HG03139 (cell line): ENCODE measurements around the gene ZXDC.

ENCODE experiments used
- ATAC-seq: cut with Tn5 transposase; IDR thresholded peaks from one replicate; pipeline ENCODE4 v1.9.1; 2021; ENCODE audit not compliant: unreplicated experiment

ZXDC gene

GRCh38 chr3:126476166-126477060 is 722 bp upstream of the ZXDC start:
- ATAC-seq = peak; percentile 16

DNA sequence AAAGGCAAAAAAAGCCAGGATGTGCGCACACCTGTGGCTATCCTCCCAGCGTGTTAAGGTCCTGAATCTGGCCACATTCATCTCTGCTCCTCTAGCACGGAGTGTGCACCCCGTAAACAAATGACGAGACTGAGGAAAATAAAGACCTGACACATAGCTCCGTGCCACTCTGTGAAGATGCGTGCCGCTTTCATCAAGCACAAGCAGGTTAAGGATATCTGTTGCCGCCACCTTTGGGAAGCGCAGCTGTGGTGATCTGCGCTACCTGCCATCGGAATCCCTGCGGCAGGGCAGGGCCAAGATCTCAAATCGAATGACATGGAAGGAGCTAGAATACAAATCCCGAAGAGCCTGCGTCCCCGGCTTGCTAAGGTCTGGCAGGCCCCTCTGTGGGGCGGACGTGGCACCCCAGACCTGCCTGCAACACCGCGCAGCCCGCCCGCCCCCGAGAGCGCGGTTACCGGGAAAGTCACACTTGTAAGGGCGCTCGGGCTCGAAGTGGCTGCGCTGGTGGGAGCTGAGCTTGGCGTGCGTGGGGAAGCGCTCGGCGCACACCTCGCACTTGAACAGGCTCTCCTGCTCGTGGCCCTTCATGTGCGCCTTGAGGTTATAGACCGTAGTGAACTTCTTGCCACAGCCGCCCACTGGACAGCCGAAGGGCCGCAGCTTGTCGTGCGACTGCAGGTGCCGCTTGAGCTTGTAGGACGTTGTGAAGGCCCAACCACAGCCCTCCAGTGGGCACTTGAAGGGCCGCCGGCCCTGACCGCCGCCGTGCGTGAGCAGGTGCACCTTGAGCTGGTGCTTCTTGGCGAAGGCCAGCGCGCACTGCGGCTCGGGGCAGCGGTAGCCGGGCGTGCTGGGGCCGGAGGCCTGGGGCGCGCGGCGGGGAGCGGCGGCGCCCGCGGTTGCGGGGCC is 936 bp downstream of the ZXDC start:
- peak; percentile 23 for ATAC-seq

DNA sequence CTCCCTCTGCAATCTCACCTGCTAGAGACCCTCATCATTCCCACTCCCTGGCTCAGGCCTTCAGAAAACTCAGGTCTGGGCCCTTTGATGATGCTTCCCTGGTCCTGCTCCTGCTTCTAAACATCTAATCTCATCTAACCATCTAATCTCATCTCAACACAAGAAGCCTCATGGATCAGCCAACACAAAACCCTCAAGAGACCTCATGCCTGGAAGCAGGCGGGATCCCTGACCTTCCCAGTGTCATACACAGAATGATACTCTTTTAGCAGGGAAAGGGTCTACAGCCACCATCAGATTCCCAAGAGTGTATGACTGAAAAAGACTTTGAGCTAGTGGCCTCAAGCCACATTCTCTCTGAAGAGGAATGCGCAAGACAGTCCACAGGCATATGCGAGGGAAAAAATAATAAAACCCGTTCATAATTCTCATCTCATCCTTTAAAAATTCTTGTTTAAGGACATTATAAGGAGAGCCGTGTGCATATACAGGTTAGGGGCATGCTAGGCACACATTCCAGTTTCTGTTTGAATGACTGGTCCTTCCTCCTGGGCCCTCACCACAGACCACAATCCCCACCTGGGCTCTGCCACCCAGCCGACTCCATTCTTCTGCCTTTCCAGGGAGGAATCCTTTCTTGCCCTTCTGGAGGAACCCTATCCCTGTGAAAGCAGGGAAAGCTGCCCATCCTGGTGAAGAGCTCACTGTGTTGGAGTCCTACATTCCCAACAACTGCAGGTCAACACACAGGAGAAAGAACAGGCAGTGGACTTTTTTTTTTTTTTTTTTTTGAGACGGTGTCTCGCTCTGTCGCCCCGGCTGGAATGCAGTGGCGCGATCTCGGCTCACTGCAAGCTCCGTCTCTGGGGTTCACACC is 2.2 kb downstream of the ZXDC start:
- no peak for ATAC-seq

DNA sequence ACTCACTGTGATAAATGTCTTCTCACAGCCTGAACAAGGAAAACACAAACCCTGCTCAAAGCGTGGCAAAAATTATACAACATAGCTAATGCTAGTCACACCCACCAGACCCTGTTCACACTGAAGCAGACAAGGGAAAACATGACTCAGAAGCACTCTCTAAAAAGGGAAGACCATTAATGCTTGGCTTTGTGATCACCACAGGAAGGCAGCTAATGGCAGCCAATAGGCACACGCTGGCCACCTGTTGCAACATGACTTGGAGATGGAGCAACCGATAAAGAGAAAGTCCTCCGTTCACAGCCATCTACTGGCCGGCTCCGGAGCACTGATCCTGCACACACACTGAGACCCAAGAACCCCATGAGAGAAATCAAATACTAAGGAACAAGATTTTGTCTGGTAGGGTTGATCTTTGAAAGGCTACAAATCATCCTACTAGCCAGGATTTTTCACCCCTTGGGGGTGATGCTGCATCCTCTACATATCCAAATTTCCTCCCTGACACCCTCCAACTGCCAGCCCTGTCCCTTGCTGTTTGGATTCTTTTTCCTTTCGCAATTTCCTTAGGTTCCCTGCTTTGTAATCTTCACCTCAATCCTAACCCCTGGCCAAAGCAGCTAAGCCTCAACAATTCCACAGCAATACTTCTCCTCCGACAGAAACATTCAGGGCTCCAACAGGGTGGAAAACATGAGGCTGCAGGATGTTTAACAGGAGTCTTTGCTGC is 3.2 kb downstream of the ZXDC start:
- no peak for ATAC-seq

- no peak for ATAC-seq
These were observed 6.2 kb downstream of the ZXDC start for GRCh38 chr3:126469479-126469878.

GRCh38 chr3:126468028-126468891 is 7.4 kb downstream of the ZXDC start:
- ATAC-seq = no peak

DNA sequence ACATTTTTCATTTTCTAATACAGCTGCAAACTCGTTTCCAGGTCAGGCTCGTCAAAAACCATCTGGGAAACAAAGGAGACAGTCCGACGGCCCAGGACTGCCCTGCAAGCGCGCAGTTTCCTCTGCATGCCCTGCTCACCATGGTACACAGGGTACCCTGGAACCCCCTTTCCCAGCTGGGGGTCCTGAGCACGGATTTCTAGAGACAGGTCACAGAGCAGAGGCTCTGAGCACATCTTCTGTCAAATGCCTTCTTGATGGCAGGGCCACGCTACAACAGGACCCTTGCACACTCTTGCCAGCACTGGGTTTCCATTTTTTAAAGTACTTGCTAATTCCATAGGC is 8.1 kb downstream of the ZXDC start:
- ATAC-seq = no peak

DNA sequence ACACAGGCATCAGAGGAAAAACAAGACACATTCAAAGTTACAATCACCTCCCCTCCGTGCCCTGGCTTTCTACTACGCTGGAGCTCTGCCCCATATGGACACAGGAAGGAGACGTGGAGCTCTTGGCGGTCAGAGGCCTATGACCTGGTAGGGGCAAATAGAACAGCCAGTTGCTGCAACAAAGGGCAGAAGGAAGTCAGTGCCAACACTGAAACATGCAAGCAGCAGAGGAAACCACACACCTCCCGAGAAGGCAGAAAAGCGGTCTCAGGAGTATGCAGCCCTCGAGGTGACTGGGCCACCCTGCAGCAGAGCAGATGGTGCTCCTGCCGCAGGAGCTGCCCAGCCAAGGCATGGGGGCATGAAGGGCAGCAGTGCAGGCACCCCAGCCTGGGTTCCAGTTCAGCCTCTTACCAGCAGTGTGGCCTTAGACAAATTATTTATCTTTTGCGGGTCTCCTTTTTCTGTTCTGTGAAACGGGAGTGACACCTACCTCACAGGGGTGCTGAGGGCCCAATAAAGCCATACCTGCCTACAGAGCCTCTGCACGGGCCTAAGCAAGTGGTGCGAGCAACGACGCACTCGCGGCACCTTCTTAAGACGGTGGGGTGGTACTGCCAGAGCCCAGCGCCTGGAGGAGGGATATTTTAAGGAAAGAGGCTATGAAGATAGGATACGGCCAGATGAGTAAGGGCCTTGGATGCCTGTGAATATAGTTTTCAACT is 8.6 kb downstream of the ZXDC start:
- ATAC-seq = no peak

DNA sequence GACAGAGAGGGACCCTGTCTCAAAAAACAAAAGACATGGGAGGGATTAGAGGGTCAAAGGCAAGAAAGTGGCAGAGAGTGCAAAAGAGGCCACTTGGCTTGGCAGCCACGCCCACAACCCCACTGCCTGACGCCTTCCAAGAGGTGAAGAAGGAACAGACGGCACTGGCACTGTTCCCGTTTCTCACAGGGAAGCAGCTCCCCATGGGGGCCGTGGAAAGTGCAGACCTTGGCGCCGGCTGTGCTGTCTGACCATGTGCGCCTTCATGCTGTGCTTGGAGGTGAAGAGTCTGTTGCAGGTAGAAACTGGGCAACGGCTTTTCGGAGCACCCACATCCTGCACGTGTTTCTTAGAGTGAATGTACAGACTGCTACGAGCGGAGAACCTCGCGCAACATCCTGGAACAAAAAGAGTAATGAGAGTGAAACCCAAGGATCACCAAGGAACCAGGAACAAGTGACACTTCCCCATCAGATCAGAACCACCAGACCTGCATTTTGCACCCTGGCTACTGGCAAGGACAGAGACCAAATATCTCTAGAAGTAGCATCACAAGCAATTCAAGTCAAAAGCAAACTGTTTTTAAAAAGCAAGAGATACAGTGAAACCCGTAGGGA is 9.7 kb downstream of the ZXDC start:
- ATAC-seq = no peak

DNA sequence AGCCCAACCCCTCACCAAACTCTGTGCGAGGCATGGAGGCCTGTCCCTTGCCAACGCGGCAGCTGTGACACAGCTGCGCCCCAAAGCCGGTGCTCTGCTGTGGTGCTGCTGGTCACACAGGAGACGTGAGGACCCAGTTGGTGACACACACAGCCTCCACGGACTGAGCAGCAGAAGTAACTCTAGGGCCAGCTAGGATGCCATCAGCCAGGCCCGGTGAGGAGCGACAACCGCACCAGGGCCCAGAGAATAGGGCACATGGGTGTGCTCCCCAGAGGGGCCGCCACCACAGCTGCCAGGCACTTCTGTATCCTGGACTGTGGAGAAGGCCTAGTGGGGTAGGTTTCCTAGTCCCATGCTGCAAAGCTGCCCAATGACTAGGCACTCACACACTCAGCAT is 10.7 kb downstream of the ZXDC start:
- ATAC-seq = no peak

GRCh38 chr3:126464494-126464893 is 11.2 kb downstream of the ZXDC start:
- no peak for ATAC-seq

DNA sequence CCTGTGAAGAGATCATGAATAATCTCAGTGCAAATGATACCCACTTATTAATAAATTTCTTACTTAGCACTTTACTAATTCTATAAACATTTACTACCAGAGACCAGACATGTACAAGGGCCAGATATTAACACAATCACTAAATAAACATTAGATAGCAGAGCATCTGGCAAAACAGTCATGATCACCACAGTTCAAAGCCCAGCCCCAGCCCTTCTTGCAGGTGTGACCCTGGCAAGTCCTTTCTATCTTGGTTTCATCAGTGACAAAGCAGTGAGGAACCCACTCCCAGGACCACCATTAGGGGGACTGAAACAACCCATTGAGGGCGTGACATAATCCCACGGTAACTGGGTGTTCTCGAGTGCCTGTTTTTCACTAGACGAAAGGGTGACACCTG is 11.6 kb downstream of the ZXDC start:
- ATAC-seq = no peak

DNA sequence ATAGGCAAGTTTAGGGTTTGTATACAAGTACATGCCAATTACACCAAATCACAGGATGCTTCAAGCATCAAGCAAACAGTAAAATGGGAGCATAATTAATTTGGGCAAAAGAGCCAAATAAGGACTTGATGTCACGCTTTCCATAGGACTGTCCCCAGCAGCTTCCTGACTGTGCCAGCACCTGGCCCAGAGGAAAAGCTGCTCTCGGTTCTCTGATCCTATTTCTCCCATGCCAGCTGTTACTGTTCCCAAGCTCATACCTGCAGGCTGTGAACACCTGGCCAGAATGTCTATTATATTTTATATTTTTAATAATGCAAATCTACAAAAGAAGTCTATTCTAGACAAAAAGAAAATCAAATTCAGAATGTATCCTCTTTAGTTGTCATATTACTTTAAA is 12.2 kb downstream of the ZXDC start:
- no peak for ATAC-seq

GRCh38 chr3:126461450-126462070 is 14.1 kb downstream of the ZXDC start:
- ATAC-seq = no peak

GRCh38 chr3:126460381-126460780 is 15.3 kb downstream of the ZXDC start:
- no peak for ATAC-seq

GRCh38 chr3:126459763-126460127 is 15.9 kb downstream of the ZXDC start:
- no peak for ATAC-seq

DNA sequence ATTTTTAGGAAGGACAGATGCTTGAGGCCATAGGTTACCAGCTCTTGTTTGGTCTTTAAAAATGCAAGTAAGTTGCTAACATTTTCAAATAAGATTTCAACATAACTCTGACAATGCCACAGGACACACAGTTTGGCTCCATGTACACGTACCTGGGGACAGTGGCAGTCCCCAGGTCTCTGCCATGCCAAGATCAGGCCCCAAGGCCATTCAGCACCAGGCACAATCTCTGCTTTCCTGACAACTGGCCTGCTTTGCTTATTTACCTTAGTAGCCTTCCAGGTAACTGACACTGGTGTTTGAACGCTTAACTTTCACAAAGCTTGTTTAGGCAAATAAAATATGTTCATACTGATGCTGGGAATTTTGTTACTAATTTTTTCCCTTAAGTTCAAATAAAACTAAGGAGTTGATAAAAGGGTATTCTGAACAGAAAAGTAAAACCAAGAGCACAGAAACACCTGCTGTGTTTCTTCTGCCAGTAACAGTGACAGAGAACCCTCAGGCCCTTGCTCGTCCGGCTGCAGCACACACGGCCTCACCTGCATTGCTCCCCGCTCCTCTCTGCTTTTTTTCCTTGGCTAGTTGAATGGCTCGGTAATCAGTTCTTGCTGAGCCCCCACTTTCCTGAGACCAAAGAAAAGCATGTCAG is 16.5 kb downstream of the ZXDC start:
- ATAC-seq = no peak
